BLaER1 (cell line): ENCODE measurements around the gene SPG7.
A peak's percentile ranks its signal among the peaks of the same experiment; 100 is the strongest.
"Not testable (repeated sequence)": the region's sequence is repeated elsewhere in the genome, so short reads cannot be mapped to it uniquely, and the experiment has no call there.

Experiments used
- H3K27ac ChIP-seq: shearing (Covaris generic); formaldehyde crosslinking; 2 replicates; pipeline ENCODE4 v1.8.1; 2022
- H3K27me3 ChIP-seq: shearing (Covaris generic); formaldehyde crosslinking; 2 replicates; pipeline ENCODE4 v1.8.1; 2022
- H3K36me3 ChIP-seq: shearing (Covaris generic); formaldehyde crosslinking; 2 replicates; pipeline ENCODE4 v1.8.1; 2022
- H3K4me1 ChIP-seq: shearing (Covaris generic); formaldehyde crosslinking; 2 replicates; pipeline ENCODE4 v1.8.1; 2022
- H3K4me2 ChIP-seq: shearing (Covaris generic); formaldehyde crosslinking; 2 replicates; pipeline ENCODE4 v1.8.1; 2022
- H3K4me3 ChIP-seq: shearing (Covaris generic); formaldehyde crosslinking; 2 replicates; pipeline ENCODE4 v1.8.1; 2022
- H3K9ac ChIP-seq: shearing (Covaris generic); formaldehyde crosslinking; 2 replicates; pipeline ENCODE4 v1.8.1; 2022
- H3K9me3 ChIP-seq: shearing (Covaris generic); formaldehyde crosslinking; 2 replicates; pipeline ENCODE4 v1.8.1; 2022
- H4K20me1 ChIP-seq: shearing (Covaris generic); formaldehyde crosslinking; 2 replicates; pipeline ENCODE4 v1.8.1; 2022
- Cebpa-rat ChIP-seq: shearing (Covaris generic); IDR thresholded peaks from 2 replicates; pipeline ENCODE4 v1.8.1; 2022

The SPG7 gene

GRCh38 chr16:89567656-89568594, 59.7 kb downstream of the SPG7 start:
- Histone ChIP-seq H3K9ac (no peak overlapping the region), H3K4me3 (no peak overlapping the region), H3K36me3 (peaks cover 29% of the 10 kb centered on the region), H3K4me1 (peaks cover 58% of the 10 kb centered on the region), H3K27me3 (no peaks in the 10 kb centered on the region), H3K4me2 (no peak overlapping the region), H3K9me3 (no peaks in the 10 kb centered on the region), H4K20me1 (peaks cover 40% of the 10 kb centered on the region), H3K27ac (no peak overlapping the region)
- no peak for TF ChIP-seq Cebpa-rat

- Histone ChIP-seq H3K27me3 (no peaks in the 10 kb centered on the region), H3K4me1 (peaks cover 58% of the 10 kb centered on the region)
- no peak for TF ChIP-seq Cebpa-rat
Measured at GRCh38 chr16:89569506-89570341, 61.5 kb downstream of the SPG7 start.

GRCh38 chr16:89570342-89570923, 62.2 kb downstream of the SPG7 start:
- H3K36me3 ChIP-seq, result peaks cover 7% of the 10 kb centered on the region; the same call in 1 of the 2 replicates
- no peaks in the 10 kb centered on the region for H3K9me3 ChIP-seq
- no peak overlapping the region for H3K27ac ChIP-seq
- TF ChIP-seq Cebpa-rat, result no peak
- H3K27me3 ChIP-seq, result no peaks in the 10 kb centered on the region
- H3K4me3 ChIP-seq, result no peak overlapping the region
- no peak overlapping the region for H3K4me2 ChIP-seq
- no peak overlapping the region for H3K9ac ChIP-seq
- peaks cover 15% of the 10 kb centered on the region for H4K20me1 ChIP-seq
- peaks cover 53% of the 10 kb centered on the region for H3K4me1 ChIP-seq

More at GRCh38 chr16:89569506-89570341, 61.5 kb downstream of the SPG7 start:
- Histone ChIP-seq H3K27ac (no peak overlapping the region), H3K36me3 (peaks cover 11% of the 10 kb centered on the region), H3K9me3 (no peaks in the 10 kb centered on the region), H3K4me3 (no peak overlapping the region), H3K9ac (no peak overlapping the region), H3K4me2 (no peak overlapping the region), H4K20me1 (peaks cover 22% of the 10 kb centered on the region)

GRCh38 chr16:89570983-89571598, 62.9 kb downstream of the SPG7 start:
- Histone ChIP-seq H3K4me2 (peak overlapping the region; percentile 100), H3K4me1 (peaks cover 50% of the 10 kb centered on the region), H3K27ac (peak overlapping the region; percentile 84), H3K9ac (0 out of 2 replicates have a peak overlapping the region, but pooled peaks have one; percentile 80)
- H3K4me3 ChIP-seq, H3K9me3 ChIP-seq, H4K20me1 ChIP-seq, H3K27me3 ChIP-seq, H3K36me3 ChIP-seq: not testable (repeated sequence)

- peak overlapping the region; percentile 84 for H3K27ac ChIP-seq
- peak overlapping the region; percentile 100 for H3K4me2 ChIP-seq
- H3K27me3 ChIP-seq, result no peaks in the 10 kb centered on the region
- no peak overlapping the region for H3K4me3 ChIP-seq
- peaks cover 50% of the 10 kb centered on the region for H3K4me1 ChIP-seq
- peaks cover 7% of the 10 kb centered on the region; the same call in 1 of the 2 replicates for H3K36me3 ChIP-seq
- peaks cover 3% of the 10 kb centered on the region for H4K20me1 ChIP-seq
- no peak for TF ChIP-seq Cebpa-rat
- peak overlapping the region; percentile 80; the same call in 1 of the 2 replicates for H3K9ac ChIP-seq
- H3K9me3 ChIP-seq, result no peaks in the 10 kb centered on the region
Measured at GRCh38 chr16:89571636-89572035, 63.4 kb downstream of the SPG7 start.

- peak overlapping the region; percentile 84 for H3K27ac ChIP-seq
- H3K4me2 ChIP-seq, result peak overlapping the region; percentile 100
- no peaks in the 10 kb centered on the region for H4K20me1 ChIP-seq
- no peaks in the 10 kb centered on the region for H3K27me3 ChIP-seq
- peaks cover 52% of the 10 kb centered on the region for H3K4me1 ChIP-seq
- peaks cover 8% of the 10 kb centered on the region; the same call in 1 of the 2 replicates for H3K36me3 ChIP-seq
- H3K9me3 ChIP-seq, result no peaks in the 10 kb centered on the region
- H3K9ac ChIP-seq, result peak overlapping the region; percentile 80
- no peak for TF ChIP-seq Cebpa-rat
- no peak overlapping the region for H3K4me3 ChIP-seq
Measured at GRCh38 chr16:89572073-89572484, 63.9 kb downstream of the SPG7 start.

GRCh38 chr16:89572485-89573205, 64.4 kb downstream of the SPG7 start:
- H3K4me1 ChIP-seq, result peaks cover 56% of the 10 kb centered on the region
- no peaks in the 10 kb centered on the region for H3K27me3 ChIP-seq
- H3K4me3 ChIP-seq, result no peak overlapping the region; the same call in 1 of the 2 replicates
- no peak for TF ChIP-seq Cebpa-rat
- peak overlapping the region; percentile 100 for H3K4me2 ChIP-seq
- H3K9ac ChIP-seq, result peak overlapping the region; percentile 80
- no peaks in the 10 kb centered on the region for H3K9me3 ChIP-seq
- no peaks in the 10 kb centered on the region for H4K20me1 ChIP-seq
- peaks cover 13% of the 10 kb centered on the region for H3K36me3 ChIP-seq
- peak overlapping the region; percentile 84 for H3K27ac ChIP-seq

- H3K9ac ChIP-seq, result peak overlapping the region; percentile 80
- H3K9me3 ChIP-seq, result peaks cover 3% of the 10 kb centered on the region; the same call in 1 of the 2 replicates
- no peak for TF ChIP-seq Cebpa-rat
- H3K4me2 ChIP-seq, result peak overlapping the region; percentile 100
- peaks cover 56% of the 10 kb centered on the region for H3K4me1 ChIP-seq
- no peaks in the 10 kb centered on the region for H4K20me1 ChIP-seq
- peak overlapping the region; percentile 76 for H3K4me3 ChIP-seq
- no peaks in the 10 kb centered on the region for H3K27me3 ChIP-seq
- peak overlapping the region; percentile 92 for H3K27ac ChIP-seq
- peaks cover 20% of the 10 kb centered on the region for H3K36me3 ChIP-seq
Measured at GRCh38 chr16:89573826-89574680, 65.8 kb downstream of the SPG7 start.
